ENCODE data around the gene XAGE2.

Gene XAGE2

DNA sequence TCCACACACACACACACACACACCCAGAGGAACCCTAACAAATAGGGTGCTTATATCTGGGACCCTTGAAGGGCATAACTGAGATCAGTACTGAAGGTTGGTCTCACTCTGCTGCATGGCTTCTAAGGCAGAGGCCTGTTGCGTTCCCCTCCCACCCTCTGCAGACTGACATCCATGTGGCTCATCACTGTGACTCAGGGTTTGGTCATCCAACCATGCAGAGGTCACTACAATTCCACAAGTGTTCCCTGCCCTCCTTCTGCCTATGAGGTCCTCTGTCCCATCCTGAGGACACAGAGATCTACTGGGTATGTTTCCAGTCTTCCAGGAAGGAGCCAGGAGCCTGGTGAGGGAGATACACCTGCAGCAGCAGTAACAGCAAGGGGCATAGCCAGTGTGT lies 55.8 kb downstream of the XAGE2 start:
- no peak for DNase-seq (ENCODE audit: low read depth in 2 of 2)

Measured in stimulated activated CD8-positive, alpha-beta memory T cell treated with anti-CD3 and anti-CD28 coated beads, Interleukin-7, amount 100 ng/mL, for 1 hour (primary cell).